Ramos (cell line): ENCODE data around the gene FRMD6.
"Not testable (repeated sequence)": the region's sequence is repeated elsewhere in the genome, so short reads cannot be mapped to it uniquely, and the experiment has no call there.

Experiments used
- in situ Hi-C: fragments of 300-500 bp; cut with MboI; formaldehyde crosslinking; loops from one replicate; pipeline ENCODE4 v1.14.3; 2022; ENCODE audit warnings: low sequenced_read_pairs; ENCODE audit not compliant: unreplicated experiment

The FRMD6 gene

GRCh38 chr14:51715742-51716141, 64.0 kb downstream of the FRMD6 start:
- in situ Hi-C loops, result no loop called here

DNA sequence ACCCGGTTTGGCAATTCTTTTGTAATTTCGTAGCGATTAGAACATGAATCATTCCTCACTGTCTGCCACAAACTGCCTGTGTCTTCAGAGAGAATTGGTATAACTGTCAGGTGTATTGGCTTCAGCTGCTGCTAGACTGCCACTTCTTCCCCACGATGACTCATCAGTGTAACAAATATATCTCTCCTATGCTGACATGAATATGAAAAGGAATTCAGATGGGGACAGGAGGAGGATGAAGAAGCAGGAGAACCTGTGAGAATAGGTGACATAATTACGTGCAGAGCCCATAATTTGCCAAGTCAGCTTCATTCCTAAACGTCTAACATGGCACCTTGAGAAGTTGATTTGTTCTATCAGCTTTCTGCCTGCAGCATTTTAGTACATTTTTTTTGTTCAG, 64.9 kb downstream of the FRMD6 start:
- in situ Hi-C loops, result no loop called here

- in situ Hi-C loops, result no loop called here
Observed at GRCh38 chr14:51717766-51718165, 66.1 kb downstream of the FRMD6 start.

GRCh38 chr14:51719955-51720354, 68.2 kb downstream of the FRMD6 start:
- in situ Hi-C loops, result no loop called here

GRCh38 chr14:51723990-51724389, 72.3 kb downstream of the FRMD6 start:
- in situ Hi-C loops, result no loop called here

- in situ Hi-C loops, result no loop called here
Observed at GRCh38 chr14:51724650-51725049, 72.9 kb downstream of the FRMD6 start.

DNA sequence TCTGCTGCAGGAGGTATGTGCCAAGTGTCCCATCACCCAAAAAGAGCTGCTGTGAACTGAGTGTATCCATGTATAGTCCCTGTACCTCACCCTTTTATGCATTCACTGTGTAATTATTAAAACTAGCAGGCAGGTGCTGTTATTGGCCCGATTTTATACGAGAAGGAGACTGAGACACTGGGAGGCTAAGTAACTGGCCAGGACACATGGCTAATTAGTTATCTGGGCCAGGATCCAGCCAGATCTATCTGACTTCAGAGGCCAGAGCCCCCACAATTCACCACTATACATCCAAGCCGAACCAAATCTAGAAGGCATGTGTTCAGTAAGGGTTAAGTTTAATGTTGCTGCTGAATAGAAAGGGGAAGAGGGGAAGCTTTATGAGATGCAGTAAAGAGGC, 73.4 kb downstream of the FRMD6 start:
- in situ Hi-C loops, result no loop called here

DNA sequence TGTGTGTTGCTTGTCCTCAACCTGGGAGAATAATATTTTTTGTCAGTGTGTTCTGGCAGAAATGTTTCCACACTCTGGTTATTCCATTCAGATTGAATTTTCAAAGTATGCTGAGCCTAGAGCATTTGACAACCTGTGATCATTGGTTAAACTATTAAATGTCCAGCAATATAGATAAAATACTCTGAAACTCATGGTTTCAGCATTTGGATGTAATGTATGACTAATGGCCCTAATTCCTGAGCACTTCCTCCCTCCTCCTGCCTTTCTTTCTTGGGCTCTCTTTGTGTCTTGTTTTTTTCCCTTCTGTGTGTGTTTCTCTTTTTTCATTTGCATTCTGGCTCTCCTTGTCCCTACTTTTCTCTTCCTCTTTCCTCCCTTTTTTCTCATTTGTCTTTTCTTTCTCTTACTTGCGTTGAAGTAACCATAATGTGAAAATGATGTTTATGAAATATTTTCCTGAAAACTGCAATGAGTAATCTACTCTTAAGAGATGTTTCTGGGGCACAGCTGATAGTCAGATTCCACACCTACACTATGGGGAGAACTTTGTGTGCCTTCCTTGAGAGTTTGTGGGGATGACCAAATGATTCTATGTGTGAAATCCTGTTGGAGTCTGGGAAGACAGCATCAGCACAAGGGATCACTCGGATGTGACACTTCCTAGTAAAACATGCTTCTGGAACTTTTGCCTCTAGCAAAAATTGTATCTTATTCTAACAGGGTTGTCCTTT, 74.6 kb downstream of the FRMD6 start:
- in situ Hi-C loops, result no loop called here

DNA sequence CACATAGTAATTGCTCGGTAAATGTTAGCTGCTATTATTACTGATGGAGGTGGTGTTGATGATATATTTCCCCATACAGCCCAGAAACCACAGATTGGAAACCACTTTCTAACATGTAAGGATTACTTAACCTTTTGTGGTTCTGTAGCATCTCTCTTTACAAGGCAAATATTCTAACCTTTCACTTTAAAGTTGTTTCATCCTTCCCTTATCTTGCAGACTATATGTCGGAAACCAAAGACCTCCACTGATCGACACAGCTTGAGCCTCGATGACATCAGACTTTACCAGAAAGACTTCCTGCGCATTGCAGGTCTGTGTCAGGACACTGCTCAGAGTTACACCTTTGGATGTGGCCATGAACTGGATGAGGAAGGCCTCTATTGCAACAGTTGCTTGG, 75.8 kb downstream of the FRMD6 start:
- in situ Hi-C loops, result no loop called here

- in situ Hi-C loops, result no loop called here
Observed at GRCh38 chr14:51730098-51730497, 78.4 kb downstream of the FRMD6 start.

- in situ Hi-C loops, result no loop called here
Observed at GRCh38 chr14:51730684-51731083, 79.0 kb downstream of the FRMD6 start.

DNA sequence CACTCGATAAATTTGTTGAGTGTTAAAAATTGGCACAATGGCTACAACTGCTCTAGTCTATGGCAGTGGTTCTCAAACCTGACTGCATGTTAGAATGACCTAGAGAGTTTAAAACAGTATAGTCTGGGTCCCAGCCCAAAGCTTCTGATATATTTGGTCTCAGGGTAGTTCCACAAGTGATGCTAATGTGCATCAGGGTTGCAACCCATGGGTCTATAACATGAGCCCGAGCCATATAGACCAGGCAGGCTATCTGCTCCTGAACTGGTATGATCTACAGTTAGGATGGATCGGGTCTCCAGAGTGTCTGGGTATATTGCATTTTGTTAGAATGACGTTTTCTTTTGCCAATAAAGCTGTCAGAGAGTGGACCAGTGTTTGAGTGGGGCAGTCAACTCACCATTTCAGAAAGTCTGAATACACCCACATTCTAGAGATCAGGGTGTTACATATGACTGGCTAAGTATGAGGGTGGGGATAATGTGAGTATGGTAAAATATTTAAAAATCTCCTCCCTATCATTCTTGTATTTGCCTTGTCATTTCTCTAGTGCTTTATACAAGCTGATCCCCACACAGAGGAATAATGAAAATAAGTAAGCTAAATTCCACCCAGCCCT, 80.9 kb downstream of the FRMD6 start:
- in situ Hi-C loops, result no loop called here

GRCh38 chr14:51733147-51733546, 81.4 kb downstream of the FRMD6 start:
- in situ Hi-C loops, result no loop called here

DNA sequence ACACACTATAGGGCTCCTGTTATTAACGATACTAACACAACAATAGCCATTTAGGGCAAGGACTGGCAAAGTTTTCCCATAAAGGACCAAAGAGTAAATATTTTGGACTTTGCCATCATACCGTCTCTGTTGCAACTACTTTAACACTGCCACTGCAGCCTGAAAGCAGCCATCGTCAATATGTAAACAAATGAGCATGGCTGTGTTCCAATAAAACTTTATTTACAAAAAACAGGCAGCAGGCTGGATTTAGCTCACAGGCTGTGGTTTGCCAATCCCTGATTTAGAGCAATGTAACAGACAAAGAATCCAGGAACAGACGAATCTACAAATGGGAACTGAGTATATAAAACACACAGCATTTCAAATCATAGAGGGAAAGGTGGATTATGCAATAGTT, 84.1 kb downstream of the FRMD6 start:
- in situ Hi-C loops, result no loop called here

DNA sequence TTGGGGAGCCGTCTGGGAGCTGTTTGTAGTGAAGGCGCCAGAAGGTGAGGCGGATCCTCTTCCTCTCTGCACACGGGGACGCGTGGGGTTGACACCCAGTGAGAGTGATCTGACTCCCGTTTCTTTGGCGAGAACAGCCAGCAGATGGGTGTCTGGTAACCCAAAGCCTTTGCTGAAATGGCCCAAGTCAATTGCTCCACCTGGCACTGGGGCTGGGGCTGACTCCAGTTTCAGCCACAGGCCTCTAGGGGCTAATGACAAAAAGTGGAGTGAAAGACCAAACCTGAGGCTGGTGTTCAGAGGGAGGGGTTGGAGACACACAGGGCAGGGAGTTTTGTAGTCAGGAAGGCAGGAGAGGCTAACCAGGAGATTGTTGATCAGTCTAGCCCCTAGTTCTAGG, 87.0 kb downstream of the FRMD6 start:
- in situ Hi-C loops, result no loop called here

- in situ Hi-C loops, result no loop called here
Observed at GRCh38 chr14:51743588-51744000, 91.9 kb downstream of the FRMD6 start.

GRCh38 chr14:51744372-51745130, 92.8 kb downstream of the FRMD6 start:
- in situ Hi-C loops, result no loop called here

- in situ Hi-C loops, result not testable (repeated sequence)
Observed at GRCh38 chr14:51746823-51747222, 95.1 kb downstream of the FRMD6 start.

- in situ Hi-C loops, result no loop called here
Observed at GRCh38 chr14:51750542-51750941, 98.8 kb downstream of the FRMD6 start.

- in situ Hi-C loops, result not testable (repeated sequence)
Observed at GRCh38 chr14:51751611-51752345, 100.1 kb downstream of the FRMD6 start.

- in situ Hi-C loops, result not testable (repeated sequence)
Observed at GRCh38 chr14:51757756-51758155, 106.0 kb downstream of the FRMD6 start.
